Naive thymus-derived CD8-positive, alpha-beta T cell (primary cell): ENCODE results near the gene SLC12A5. TPM values are rescaled to one million over a fixed set of nuclear protein-coding genes. Genes with fewer than 3 reads are reported as not detected.
A peak's percentile ranks its signal among the peaks of the same experiment; 100 is the strongest.

Experiments used
- ATAC-seq, 2 donors: fragments of 150-1000 bp; cut with Tn5 transposase in 1 of 2; sonication (Bioruptor Pico), chemical (Tn5 transposase) in 1 of 2; 1 replicate in 1 of 2; 2 replicates in 1 of 2; pipeline ENCODE4 v1.10.0; 2021; ENCODE audit warnings: mild to moderate bottlenecking in 2 of 2, moderate library complexity in 2 of 2
- POLR2A ChIA-PET: fragments of 350-600 bp; sonication (Branson Sonifier 250); formaldehyde crosslinking; loops from one replicate; lab custom pipeline; 2021; ENCODE audit warnings: antibody characterized with exemption; lab: Charles Lee
- DNase-seq, 10 donors: peaks; one replicate each; pipeline versions ENCODE4 v3.0.0 to v3.0.0-alpha.2; 2020 to 2022
- H3K27ac Mint-ChIP-seq, 10 donors: one replicate each; pipeline ENCODE4 v1.8.0; 2020 to 2022; ENCODE audit warnings: mild to moderate bottlenecking in 10 of 10, mixed read lengths in 10 of 10, moderate library complexity in 4 of 10, inconsistent platforms in 1 of 10
- H3K27me3 Mint-ChIP-seq, 5 donors: one replicate each; pipeline ENCODE4 v1.8.0; 2021 to 2022; ENCODE audit warnings: mixed read lengths in 5 of 5
- H3K36me3 Mint-ChIP-seq, 3 donors: one replicate each; pipeline ENCODE4 v1.8.0; 2020 to 2022; ENCODE audit warnings: mixed read lengths in 3 of 3, mild to moderate bottlenecking in 2 of 3, inconsistent platforms in 1 of 3
- H3K4me1 Mint-ChIP-seq, 4 donors: one replicate each; pipeline ENCODE4 v1.8.0; 2021 to 2022; ENCODE audit warnings: mixed read lengths in 4 of 4
- H3K4me3 Mint-ChIP-seq, 10 donors: one replicate each; pipeline ENCODE4 v1.8.0; 2020 to 2022; ENCODE audit warnings: mild to moderate bottlenecking in 10 of 10, mixed read lengths in 10 of 10, moderate library complexity in 6 of 10, inconsistent platforms in 1 of 10
- H3K9me3 Mint-ChIP-seq, 9 donors: one replicate each; pipeline ENCODE4 v1.8.0; 2020 to 2022; ENCODE audit warnings: mixed read lengths in 9 of 9, mild to moderate bottlenecking in 3 of 9, inconsistent platforms in 1 of 9, moderate library complexity in 1 of 9
- polyA plus RNA-seq, 3 donors: library from polyadenylated mRNA; unstranded; fragments of 300-500 nt; fragmentation: Illumina TruSeq; gene quantifications; one replicate each; pipeline ENCODE4 v1.2.3, GENCODE V29; 2021
- total RNA-seq, 8 experiments: library from RNA in 2 of 8; stranded (reverse) in 2 of 8; gene quantifications; one replicate each; pipeline ENCODE4 v1.2.3 and lab custom pipeline; 2021 to 2026

Gene SLC12A5
- total and polyA plus RNA-seq, 5 experiments from 2014 or later, result 0.83 to 1.5 (median 1.0) TPM; not detected in 2

DNA sequence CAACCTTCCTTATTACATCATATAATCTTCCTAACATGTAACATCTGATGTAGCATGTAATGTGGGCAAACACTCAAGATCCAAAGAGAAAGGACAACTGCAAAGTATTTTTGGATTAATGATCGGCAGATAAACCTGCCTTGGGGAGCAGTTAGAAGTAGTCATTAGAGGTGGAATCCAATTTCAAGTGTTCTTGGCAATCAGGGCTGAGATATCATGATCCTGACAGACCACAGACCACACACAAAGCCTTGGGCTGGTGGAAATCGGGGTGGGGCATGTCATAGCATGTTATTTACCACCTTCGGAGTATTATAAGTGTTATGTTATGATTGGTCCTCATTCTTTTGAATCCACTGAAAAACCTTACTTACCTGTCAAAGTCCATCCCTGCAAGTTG lies 44.4 kb downstream of the SLC12A5 start:
- no peak overlapping the region for H3K4me3 Mint-ChIP-seq
- no peak overlapping the region for H3K27ac Mint-ChIP-seq
- POLR2A ChIA-PET, result no interaction called here
- peaks cover 5 to 15% (median 10%) of the 10 kb centered on the region in 4 donors for H3K4me1 Mint-ChIP-seq
- ATAC-seq (no peak), DNase-seq (no peak)
- H3K36me3 Mint-ChIP-seq, result peaks cover 2 to 44% (median 31%) of the 10 kb centered on the region in 3 donors
- no peaks in the 10 kb centered on the region for H3K9me3 Mint-ChIP-seq
- H3K27me3 Mint-ChIP-seq, result peaks cover 0 to 2% (median 0%) of the 10 kb centered on the region in 5 donors

DNA sequence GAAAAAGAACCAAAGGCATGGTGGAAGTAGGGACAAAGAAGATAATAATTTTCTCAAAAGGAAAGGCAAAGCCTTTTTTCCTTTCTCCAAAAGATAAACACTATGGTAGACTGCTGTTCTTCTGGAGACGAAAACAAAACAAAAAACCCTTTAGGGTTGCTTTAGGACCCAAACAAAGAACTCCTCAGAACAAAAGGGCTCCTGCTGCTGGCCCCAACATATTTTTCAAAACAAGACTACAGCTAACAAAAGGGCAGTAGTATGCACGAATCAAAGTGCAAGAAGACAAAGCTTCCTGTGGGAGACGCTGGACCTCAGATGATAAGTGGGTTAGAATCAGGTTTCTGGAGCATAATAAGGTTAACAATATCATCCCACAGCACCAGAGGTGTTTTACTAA lies 45.0 kb downstream of the SLC12A5 start:
- DNase-seq (no peak), ATAC-seq (no peak)
- POLR2A ChIA-PET, result no interaction called here
- Mint-ChIP-seq H3K4me1 (peaks cover 5 to 15% (median 10%) of the 10 kb centered on the region in 4 donors), H3K27ac (no peak overlapping the region), H3K9me3 (no peaks in the 10 kb centered on the region), H3K36me3 (peaks cover 0 to 47% (median 30%) of the 10 kb centered on the region in 3 donors), H3K27me3 (peaks cover 0 to 2% (median 0%) of the 10 kb centered on the region in 5 donors), H3K4me3 (no peak overlapping the region)

DNA sequence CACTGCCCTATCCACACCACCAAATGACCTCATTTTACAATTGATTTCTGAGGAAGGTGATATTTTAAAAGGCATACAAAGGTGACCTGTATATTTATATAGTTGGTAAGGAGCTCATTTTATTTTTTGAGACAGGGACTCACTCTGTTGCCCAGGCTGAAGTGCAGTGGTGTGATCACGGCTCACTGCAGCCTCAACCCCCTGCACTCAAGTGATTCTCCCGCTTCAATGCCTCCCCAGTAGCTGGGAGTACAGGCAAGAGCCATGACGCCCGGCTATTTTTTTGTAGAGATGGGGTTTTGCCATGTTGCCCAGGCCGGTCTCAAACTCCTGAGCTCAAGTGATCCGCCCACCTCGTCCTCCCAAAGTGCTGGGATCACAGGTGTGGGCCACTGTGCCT lies 47.8 kb downstream of the SLC12A5 start:
- Mint-ChIP-seq H3K27ac (no peak overlapping the region), H3K27me3 (no peaks in the 10 kb centered on the region), H3K4me1 (peaks cover 16 to 24% (median 22%) of the 10 kb centered on the region in 4 donors), H3K9me3 (no peaks in the 10 kb centered on the region), H3K4me3 (no peak overlapping the region), H3K36me3 (peaks cover 0 to 58% (median 30%) of the 10 kb centered on the region in 3 donors)
- DNase-seq, result no peak
- POLR2A ChIA-PET, result no interaction called here
- ATAC-seq, result no peak

- no peak for DNase-seq
- no peaks in the 10 kb centered on the region for H3K27me3 Mint-ChIP-seq
- peak overlapping the region in 2 of 10 donors; percentile 24 to 78 for H3K27ac Mint-ChIP-seq
- peaks cover 24 to 33% (median 29%) of the 10 kb centered on the region in 4 donors for H3K4me1 Mint-ChIP-seq
- no peak for ATAC-seq
- peaks cover 0 to 60% (median 30%) of the 10 kb centered on the region in 3 donors for H3K36me3 Mint-ChIP-seq
- no peak overlapping the region for H3K4me3 Mint-ChIP-seq
- POLR2A ChIA-PET, result no interaction called here
- H3K9me3 Mint-ChIP-seq, result no peaks in the 10 kb centered on the region
Observed at GRCh38 chr20:46077642-46078305, 48.8 kb downstream of the SLC12A5 start.

DNA sequence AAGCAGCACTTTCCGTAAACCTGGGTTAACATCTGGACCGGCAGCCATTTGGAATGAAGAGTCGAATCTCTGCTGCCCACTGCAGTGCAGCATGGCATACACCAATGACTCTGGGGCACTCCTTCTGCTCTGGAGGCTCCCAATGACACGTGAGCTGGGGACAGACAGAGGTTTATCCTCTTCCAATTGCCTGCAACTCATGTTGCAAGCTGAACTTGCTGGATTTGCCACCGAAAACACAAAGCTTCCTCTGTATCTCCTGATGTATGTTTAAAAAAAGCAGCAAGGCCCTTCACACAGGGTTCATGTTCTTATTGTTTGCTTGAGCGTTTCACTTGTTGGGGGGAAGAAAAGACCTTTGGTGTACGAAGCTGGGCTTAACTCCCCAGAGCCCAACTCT lies 49.9 kb downstream of the SLC12A5 start:
- Mint-ChIP-seq H3K4me3 (no peak overlapping the region), H3K27me3 (no peaks in the 10 kb centered on the region), H3K27ac (no peak overlapping the region), H3K36me3 (peaks cover 0 to 53% (median 26%) of the 10 kb centered on the region in 3 donors), H3K9me3 (no peaks in the 10 kb centered on the region), H3K4me1 (peaks cover 27 to 45% (median 37%) of the 10 kb centered on the region in 4 donors)
- DNase-seq (no peak), ATAC-seq (no peak)
- POLR2A ChIA-PET, result no interaction called here

DNA sequence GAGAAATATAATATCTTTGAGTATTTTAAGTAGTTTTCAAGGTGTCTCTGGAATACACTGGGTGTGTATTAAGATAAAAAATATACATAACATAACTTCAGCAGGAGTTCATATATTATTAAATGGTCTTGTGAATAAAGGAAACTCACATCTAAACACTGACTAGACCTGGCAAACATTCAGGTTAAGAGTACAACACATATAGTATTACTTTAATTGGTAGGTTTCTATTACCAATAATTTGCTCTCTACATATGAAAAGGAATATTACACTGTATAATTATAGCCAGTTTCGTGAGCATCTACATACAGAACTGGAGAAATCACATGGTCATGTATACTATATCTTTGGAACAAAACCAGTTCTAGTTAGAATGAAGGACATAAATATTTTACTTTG lies 52.1 kb downstream of the SLC12A5 start:
- peaks cover 27 to 61% (median 50%) of the 10 kb centered on the region in 4 donors for H3K4me1 Mint-ChIP-seq
- no peak overlapping the region for H3K4me3 Mint-ChIP-seq
- no peaks in the 10 kb centered on the region for H3K27me3 Mint-ChIP-seq
- DNase-seq (no peak), ATAC-seq (no peak)
- POLR2A ChIA-PET, result no interaction called here
- peaks cover 0 to 37% (median 13%) of the 10 kb centered on the region in 3 donors for H3K36me3 Mint-ChIP-seq
- no peaks in the 10 kb centered on the region for H3K9me3 Mint-ChIP-seq
- H3K27ac Mint-ChIP-seq, result no peak overlapping the region

- no peaks in the 10 kb centered on the region for H3K27me3 Mint-ChIP-seq
- peaks cover 0 to 32% (median 5%) of the 10 kb centered on the region in 3 donors for H3K36me3 Mint-ChIP-seq
- H3K27ac Mint-ChIP-seq, result peak overlapping the region in 5 of 10 donors; percentile 10 to 56 (median 18)
- H3K4me1 Mint-ChIP-seq, result peaks cover 38 to 82% (median 70%) of the 10 kb centered on the region in 4 donors
- H3K4me3 Mint-ChIP-seq, result peak overlapping the region in 5 of 10 donors; percentile 4 to 36 (median 12)
- POLR2A ChIA-PET, result no interaction called here
- DNase-seq, result no peak
- no peaks in the 10 kb centered on the region for H3K9me3 Mint-ChIP-seq
- no peak for ATAC-seq
Observed at GRCh38 chr20:46083101-46083500, 54.1 kb downstream of the SLC12A5 start.

GRCh38 chr20:46083531-46084061 lies 54.6 kb downstream of the SLC12A5 start:
- DNase-seq (no peak), ATAC-seq (no peak)
- POLR2A ChIA-PET, result no interaction called here
- Mint-ChIP-seq H3K4me3 (peak overlapping the region in 4 of 10 donors; percentile 4 to 36 (median 16)), H3K9me3 (no peaks in the 10 kb centered on the region), H3K27me3 (no peaks in the 10 kb centered on the region), H3K4me1 (peaks cover 39 to 87% (median 75%) of the 10 kb centered on the region in 4 donors), H3K27ac (peak overlapping the region in 4 of 10 donors; percentile 7 to 48 (median 12)), H3K36me3 (peaks cover 0 to 28% (median 0%) of the 10 kb centered on the region in 3 donors)

GRCh38 chr20:46084805-46085178 lies 55.8 kb downstream of the SLC12A5 start:
- DNase-seq (no peak), ATAC-seq (no peak)
- H3K4me3 Mint-ChIP-seq, result peak overlapping the region in 5 of 10 donors; percentile 3 to 39 (median 15)
- H3K4me1 Mint-ChIP-seq, result peaks cover 38 to 92% (median 74%) of the 10 kb centered on the region in 4 donors
- no peaks in the 10 kb centered on the region for H3K9me3 Mint-ChIP-seq
- peaks cover 0 to 16% (median 0%) of the 10 kb centered on the region in 3 donors for H3K36me3 Mint-ChIP-seq
- no peak overlapping the region for H3K27ac Mint-ChIP-seq
- POLR2A ChIA-PET, result no interaction called here
- no peaks in the 10 kb centered on the region for H3K27me3 Mint-ChIP-seq

- Mint-ChIP-seq H3K4me1 (peaks cover 39 to 93% (median 77%) of the 10 kb centered on the region in 4 donors), H3K9me3 (no peaks in the 10 kb centered on the region), H3K36me3 (peaks cover 0 to 16% (median 0%) of the 10 kb centered on the region in 3 donors), H3K27ac (peak overlapping the region in 1 of 10 donors; percentile 22), H3K27me3 (no peaks in the 10 kb centered on the region), H3K4me3 (peak overlapping the region in 7 of 10 donors; percentile 1 to 39 (median 12))
- POLR2A ChIA-PET, result no interaction called here
- no peak for ATAC-seq
- DNase-seq, result no peak
Observed at GRCh38 chr20:46085179-46085851, 56.3 kb downstream of the SLC12A5 start.

GRCh38 chr20:46087161-46087560 lies 58.1 kb downstream of the SLC12A5 start:
- DNase-seq (peak in 1 of 10 donors; percentile 7), ATAC-seq (no peak)
- Mint-ChIP-seq H3K4me3 (peak overlapping the region in 9 of 10 donors; percentile 58 to 90 (median 84)), H3K9me3 (no peaks in the 10 kb centered on the region), H3K27ac (peak overlapping the region in 1 of 10 donors; percentile 29), H3K4me1 (peaks cover 34 to 80% (median 71%) of the 10 kb centered on the region in 4 donors), H3K27me3 (no peaks in the 10 kb centered on the region), H3K36me3 (peaks cover 0 to 12% (median 0%) of the 10 kb centered on the region in 3 donors)
- POLR2A ChIA-PET, result no interaction called here

DNA sequence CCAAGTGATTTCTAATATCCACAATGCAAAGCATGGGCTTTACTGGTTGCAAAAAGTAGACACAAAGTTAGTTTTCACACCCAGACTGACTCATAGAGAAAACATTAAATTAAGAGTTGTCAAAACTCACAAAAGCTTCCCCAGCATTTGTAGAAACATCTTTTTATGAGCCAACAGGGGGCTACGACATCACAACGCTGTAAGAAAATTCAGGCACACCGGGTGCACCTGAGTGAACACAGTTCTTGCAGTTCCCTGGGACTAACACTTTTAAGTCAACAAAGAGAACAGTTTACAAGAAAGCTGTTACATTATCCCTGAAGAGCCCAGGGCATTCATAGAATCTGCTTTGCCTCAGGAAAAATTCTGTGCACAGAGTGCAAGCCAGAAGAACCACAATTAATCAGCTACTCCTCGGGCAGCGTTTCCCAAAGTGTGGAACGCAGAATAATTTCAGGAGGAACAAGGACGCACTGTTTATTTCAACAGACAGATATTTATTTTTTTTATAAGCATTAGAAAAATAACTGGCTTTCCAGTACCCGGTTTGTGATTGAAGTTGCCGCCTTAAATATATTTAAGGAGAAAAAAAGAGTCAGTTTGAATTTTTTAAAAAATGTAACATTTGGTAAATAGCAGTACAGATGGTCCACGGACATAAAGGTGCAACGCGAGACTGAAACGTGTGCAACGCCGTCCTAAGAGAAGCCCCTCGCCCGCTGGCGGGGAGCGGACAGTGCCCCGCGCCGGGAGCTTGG lies 59.6 kb downstream of the SLC12A5 start:
- POLR2A ChIA-PET, result interaction anchor here (1.0 to 1.3 kb wide), 5 partner anchors 20 to 154 kb away, joined by 3 to 6 read pairs (median 3); partner anchors contain the start of gene PCIF1
- H3K27me3 Mint-ChIP-seq, result no peaks in the 10 kb centered on the region
- peak in 1 of 10 donors; percentile 4 for DNase-seq
- H3K27ac Mint-ChIP-seq, result peak overlapping the region; percentile 72 to 95 (median 88)
- H3K36me3 Mint-ChIP-seq, result peaks cover 0 to 10% (median 0%) of the 10 kb centered on the region in 3 donors
- peak overlapping the region; percentile 72 to 92 (median 86) for H3K4me3 Mint-ChIP-seq
- peaks cover 26 to 65% (median 58%) of the 10 kb centered on the region in 4 donors for H3K4me1 Mint-ChIP-seq
- no peak for ATAC-seq
- H3K9me3 Mint-ChIP-seq, result no peaks in the 10 kb centered on the region
